ENCODE results near the gene PTPRN2.

The PTPRN2 gene

DNA sequence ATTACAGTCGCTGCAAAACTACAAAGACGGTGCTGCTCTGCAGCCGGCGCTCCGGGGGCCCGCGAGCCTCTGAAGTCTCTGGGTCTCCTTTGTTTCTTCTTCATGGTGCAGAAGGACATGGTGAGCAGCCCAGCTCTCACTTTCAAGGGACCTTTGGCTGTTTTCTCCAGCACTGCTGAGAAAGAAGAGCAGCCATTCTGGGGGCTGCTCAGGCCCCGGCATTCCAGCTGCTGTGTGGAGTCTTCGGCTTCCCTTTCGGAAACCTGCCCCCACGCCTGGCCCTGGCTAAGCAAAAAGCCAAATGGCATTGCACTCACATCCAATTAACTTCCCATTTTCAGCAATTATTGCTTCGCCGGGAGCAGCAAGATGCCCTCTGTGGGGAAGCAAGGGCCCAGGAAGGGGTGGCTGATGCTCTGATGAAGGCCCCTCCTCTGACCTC lies 555.7 kb downstream of the PTPRN2 start:
- DNase-seq, result no peak

DNA sequence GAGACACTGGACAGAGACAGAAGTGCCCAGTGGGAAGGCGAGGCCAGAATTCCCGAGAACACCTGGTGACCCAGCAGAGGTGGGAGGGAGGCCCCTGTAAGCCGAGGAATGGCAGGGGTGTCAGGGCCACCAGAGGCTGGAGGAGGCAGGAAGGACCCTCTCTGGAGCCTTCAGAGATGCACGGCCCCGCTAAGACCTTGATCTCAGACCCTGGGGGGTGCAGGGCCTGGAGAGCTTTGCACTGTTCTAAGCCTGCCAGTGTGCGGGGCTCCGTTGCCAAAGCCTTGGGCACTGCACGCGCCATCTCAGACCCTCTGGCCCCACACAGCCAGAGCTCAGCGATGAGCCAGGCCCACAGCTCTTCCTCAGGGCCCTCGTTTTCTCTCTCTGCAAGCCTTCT lies 557.1 kb downstream of the PTPRN2 start:
- DNase-seq, result no peak

DNA sequence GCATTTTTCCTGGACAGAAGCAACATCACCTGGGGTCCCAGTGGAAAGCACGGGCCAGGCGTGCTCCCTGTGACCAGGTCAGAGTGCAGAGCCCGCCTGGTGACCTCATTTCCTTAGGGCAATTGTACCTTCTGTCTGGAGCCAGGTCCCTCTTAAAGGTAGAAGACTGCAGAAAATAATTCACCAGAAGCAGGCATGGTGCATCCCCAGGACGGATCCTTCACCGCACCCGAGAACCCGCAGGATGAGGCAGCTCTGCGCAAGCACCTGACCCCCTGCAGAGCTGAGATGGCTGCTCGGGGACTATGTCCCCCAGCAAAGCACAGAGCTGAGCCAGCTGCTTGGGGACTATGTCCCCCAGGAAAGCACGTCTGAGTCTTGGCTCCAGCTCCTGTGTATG lies 557.6 kb downstream of the PTPRN2 start:
- no peak for DNase-seq

DNA sequence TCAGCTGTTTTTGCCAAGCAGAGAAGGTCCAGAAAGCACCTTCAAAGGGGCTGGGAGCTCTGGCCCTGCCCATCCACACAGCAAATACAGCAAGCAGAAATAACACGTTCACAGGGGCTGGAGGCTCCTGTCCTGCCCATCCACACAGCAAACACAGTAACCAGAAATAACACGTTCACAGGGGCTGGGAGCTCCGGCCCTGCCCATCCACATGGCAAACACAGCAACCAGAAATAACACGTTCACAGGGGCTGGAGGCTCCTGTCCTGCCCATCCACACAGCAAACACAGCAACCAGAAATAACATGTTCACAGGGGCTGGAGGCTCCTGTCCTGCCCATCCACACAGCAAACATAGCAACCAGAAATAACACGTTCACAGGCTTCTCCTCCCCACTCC lies 558.1 kb downstream of the PTPRN2 start:
- DNase-seq, result no peak

DNA sequence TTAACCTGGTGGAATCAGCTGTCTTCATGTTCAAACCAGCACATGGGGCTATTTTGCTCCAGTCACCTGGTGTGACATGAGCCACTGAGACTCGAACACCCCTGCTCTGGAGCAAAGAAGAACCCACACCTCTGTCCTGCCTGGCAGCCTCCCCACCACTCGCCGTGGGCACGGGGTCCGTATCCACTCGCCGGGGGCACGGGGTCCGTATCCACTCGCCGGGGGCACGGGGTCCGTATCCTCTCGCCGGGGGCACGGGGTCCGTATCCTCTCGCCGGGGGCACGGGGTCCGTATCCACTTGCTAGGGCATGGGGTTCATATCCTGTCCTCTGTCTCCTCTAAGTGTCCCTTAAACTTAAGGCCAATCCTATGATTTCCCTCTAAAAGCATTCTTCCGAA lies 558.7 kb downstream of the PTPRN2 start:
- no peak for DNase-seq

DNA sequence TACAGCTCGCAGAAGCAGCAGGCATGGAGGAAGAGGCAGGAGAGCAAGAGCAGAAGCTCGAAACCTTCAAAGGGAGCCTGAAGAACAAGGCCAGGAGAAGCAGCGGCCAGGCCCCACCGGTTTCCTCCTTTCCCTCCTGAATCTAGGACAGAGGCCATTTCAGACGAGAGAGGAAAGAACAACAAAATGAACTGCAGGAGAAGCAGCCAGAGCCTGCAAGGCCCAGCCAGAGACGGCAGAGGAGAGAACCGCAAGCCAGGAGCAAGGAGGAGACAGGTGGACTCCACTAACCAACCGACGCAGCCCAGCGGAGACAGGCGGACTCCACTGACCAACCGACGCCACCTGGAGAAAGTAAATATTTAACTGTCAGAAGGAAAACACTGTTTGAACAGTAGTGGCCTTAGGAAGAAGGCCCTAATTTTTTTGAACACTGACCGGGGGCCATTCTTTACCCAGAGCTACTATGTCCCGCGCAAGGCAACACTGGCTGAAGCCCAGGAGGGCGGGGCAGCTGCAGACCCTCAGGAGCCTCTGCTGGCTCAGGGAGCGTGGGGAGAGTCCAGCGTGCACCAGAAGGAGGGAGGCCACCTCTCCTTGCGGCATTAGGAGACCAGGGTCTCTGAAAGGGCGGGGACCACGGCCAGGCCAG lies 559.2 kb downstream of the PTPRN2 start:
- DNase-seq, result peak; percentile 75

DNA sequence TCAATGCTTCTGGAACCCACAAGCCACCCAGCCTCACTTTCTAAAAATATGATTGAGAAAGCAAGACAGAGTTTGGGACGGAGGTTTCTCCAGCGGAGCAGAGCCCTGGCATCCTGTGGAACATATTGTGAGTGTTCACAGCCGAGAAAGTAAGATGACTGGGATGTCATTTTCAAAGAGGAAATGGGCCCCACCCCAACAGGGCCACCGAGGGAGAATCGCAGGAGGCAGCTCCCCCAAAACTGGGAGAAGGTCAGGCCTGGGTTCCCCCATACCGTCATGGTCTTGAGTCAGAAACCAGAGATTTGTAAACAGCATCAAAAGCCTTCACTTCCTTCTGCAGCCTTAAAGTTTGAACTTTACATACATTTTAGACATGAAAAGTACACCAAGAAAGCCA lies 560.0 kb downstream of the PTPRN2 start:
- DNase-seq, result no peak

DNA sequence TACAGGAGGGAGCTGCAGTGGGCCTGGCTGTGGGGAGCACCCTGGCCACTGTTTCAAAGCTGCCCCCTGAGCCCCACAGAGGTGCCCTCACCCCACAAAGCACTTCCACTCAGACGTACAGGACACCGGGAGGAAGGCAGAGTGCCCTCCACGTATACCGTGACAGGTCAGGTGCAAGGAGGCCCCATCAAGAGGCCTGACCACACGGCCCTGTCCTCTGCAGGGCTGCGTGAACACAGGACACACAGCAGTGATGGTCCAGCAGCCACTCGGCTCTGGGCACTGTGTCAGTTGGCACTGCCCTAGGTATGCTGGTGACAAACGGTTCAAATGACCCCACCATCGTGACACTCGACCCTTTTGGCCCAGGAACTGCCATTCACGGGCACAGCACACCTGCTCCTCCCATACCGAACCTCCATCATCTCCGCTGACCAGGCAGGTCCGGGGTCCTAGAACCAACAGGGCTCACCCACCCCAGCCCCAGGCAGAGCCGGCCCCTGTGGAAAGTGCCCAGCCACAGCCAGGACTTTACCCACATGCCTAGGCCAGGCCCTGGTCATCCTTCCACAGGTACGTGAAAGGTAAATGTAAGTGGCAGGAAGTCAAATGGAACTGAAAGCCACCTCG lies 560.9 kb downstream of the PTPRN2 start:
- DNase-seq, result no peak

DNA sequence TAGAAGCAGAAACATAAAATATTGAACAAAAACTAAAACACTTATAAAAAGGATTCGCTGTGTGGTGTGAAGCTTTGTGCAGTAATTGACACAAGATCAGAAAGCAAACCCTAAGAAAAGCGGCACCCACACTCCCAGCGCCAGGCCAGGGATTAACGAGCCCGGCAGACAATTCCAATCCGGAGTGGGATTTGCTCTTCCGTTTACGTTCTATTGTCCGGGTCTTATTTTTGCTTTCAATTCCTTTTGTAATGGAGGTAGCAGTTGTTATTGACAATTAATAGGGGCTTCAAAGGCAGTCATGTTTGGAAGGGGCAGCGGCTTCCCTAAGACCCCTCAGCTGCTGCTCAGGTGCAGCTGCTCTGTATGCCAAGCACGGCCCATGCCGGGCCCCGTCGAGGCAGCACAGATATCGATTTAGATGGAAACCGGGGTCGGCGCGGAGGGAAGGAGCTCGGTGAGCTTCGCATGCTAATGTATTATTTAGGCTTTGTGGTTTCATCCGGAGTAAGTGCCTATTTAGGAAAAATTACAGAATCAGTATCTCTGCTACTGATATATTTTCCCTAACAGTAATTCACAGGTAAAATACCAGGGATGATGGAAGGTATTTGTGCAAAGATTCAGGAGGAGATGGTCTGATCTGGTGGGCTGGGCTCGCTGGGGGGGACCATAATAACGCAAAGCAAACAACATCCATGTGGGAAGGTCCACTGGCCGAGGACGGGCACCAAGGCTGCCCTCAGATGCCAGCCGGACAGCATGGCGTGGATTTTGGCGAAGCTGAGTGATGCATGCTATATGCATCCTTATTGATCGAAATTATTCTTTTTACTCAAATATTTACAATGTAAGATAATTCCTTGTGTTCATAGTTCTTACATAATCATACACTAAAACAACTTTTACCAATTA lies 561.7 kb downstream of the PTPRN2 start:
- no peak for DNase-seq

DNA sequence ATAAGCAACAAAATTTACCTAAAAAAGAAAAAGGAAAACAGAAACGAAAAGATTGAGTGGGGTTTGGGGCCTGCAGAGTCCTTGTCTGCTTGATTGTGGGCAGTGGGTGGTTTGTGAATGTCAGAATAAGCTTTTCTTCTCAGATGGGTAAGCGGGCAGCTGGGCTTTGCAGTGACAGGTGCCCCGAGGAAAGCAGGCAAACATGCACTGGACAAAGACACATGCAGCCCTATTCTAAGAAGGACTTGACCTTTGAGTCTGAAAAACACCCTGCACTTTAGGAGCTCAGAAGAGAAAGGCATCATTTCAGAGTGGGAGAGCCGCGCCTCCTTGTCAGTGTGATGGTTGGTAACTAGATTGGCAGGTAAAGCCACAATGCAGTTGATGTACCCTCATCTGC lies 562.7 kb downstream of the PTPRN2 start:
- peak; percentile 16 for DNase-seq

DNA sequence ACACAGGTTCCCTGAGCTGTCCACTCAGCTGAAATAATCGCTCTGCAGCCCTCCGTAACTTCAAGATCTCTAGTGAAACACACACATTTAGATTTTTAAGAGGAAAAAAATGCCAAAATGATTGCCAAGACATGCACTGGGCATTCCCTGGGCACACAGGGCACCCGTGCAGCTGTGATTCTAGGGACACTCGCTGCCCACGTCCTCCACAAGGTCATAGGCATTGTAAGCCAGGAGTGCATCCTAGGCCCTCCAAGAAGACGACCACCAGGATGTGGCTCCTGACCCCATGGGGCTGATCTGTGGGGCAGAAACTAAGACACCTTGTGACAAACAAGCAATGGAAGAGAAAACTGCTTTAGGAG lies 563.3 kb downstream of the PTPRN2 start:
- no peak for DNase-seq

DNA sequence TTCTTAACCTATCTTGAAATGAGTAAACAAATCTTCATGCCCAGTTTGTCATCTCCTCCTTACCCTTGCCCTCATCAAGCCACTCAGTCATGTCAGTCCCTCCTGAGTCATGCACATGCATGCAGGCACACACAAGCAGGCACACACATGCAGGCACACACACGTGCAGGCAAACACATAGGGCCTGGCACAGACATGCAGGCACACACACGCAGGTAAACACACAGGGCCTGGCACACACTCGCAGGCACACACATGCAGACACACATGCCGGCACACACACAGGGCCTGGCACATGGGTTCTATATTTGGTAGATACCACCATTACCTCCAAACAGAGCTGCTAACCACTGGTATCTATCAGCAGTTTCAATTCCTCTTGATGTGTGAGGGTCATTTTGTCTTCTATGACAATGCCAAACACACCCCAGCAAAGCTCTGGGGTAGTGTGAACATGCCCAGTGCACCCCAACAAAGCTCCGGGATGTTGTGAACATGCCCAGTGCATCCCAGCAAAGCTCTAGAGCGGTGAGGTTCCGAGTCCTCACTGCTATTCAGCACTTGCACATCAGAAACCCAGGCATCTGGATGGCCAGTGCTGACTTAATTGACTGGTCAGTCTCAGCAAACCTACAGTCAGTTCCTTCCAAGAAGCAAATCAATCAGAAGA lies 563.8 kb downstream of the PTPRN2 start:
- no peak for DNase-seq

DNA sequence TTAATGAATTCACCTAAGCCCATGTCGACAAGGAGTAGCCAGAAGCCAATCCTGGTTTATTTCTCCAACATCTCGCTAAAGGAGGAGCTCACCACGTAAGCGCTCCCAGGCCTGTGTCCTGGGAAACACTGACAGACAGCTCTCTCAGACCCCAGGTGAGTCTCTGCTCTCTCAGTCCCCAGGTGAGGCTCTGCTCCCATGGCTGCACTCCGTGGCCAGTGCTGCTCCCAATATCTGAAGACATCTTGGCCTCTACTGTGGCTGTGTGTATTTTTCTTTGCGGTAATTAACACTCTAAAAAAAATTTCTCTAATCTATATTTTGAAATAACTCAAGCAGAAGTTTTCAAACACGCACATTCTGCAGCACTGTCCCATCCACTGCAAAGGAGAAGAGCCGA lies 564.5 kb downstream of the PTPRN2 start:
- no peak for DNase-seq

DNA sequence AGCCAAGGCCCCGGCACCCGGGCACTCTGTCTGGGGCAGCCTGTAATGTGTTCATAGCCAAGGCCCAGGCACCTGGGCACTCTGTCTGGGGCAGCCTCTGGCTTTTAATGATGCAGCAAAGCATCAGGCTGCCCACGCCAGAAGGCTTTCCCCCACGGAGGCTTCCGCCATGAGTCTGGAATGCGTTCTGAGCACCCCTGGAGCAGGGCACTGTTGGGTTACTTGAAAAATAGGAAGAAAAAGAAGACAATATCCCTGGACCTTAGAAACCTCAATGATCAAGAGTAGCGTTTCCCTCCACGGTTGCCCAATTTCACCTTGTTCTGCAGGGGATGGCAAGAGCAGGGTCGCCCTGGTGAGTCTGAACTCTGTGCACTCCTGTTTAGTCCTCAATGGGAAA lies 565.0 kb downstream of the PTPRN2 start:
- DNase-seq, result no peak

DNA sequence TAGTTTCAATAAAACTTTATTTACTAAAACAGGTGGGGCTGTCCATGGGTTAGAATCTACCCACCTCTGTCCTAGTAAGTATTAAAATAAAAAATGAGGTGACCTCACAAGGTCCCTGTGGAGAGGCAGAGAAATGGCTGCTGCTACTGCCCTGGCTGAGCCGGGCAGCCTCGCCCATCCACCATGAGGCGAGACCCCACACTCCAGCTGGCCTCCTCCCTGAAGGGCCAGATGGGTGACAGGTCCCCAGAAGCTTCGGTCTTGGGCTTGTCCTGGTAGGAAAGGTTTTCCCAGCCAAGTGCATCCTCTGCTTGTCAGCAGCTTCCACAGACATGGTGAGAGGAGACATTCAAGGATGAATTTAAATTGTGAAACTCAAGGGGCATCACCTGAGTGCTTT lies 565.8 kb downstream of the PTPRN2 start:
- DNase-seq, result no peak

DNA sequence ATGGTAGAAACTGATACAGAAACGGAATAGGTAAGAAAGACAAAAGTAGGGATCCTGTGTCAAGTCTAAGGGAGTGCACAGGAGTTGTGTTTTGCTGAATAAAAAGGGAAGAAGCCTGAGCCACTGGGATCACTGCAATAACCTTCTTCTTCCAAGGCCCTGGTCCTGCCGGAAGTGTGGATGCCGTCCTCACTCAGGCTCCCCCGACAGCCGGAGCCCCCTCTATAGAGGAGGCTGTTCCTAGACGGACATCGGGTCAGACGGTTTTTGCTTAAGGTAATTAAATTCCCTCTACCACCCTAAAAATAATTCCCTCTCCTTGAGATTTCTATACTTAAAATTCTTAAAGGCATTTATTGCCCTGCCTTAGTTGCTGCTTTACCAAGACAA lies 566.9 kb downstream of the PTPRN2 start:
- DNase-seq, result no peak

DNA sequence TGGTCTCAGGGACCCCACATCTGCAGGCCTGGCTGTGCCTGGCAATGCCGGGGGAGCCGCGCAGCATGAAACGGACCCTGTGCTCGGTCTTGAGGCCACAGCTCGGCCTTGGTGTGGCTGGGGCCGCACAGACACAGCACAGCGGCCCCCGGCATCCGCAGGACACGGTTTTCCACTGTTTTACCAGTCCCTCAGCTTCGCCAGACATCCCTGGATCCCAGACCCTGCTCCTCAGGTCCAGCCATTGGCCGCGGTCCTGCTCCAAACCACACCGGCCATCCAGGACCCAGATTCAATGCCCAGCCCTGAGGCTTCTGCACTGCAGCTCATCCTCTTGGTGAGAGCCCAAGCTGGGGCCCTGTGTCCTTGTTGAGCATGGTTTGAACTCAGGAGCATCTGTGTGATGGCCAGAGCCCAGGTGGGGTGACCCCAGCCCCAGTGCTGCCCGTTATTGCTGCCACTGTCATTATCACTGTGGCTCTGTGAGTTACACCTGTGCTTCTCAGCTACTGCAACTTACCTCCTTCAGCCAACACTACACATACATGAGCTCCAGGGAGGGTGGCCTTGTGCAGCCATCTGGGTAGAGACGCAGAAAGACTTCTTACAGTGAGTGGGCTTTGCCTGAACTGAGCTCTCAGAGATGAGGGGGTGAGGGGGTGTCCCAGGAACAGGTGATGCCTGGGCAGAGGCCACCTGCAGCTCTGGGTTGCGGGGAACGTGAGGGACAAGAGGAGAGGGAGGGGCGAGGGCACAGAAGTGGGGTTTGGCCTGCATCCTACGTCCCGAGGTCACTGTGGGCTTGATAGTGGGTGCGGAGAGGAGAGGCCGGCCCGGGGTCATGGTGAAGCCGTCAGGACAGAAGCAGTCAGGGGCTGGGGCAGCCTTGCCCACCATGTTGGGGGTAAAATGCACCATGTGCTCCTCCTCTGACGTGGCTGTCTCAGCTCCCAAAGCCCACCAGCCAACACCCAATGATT lies 567.6 kb downstream of the PTPRN2 start:
- no peak for DNase-seq

DNA sequence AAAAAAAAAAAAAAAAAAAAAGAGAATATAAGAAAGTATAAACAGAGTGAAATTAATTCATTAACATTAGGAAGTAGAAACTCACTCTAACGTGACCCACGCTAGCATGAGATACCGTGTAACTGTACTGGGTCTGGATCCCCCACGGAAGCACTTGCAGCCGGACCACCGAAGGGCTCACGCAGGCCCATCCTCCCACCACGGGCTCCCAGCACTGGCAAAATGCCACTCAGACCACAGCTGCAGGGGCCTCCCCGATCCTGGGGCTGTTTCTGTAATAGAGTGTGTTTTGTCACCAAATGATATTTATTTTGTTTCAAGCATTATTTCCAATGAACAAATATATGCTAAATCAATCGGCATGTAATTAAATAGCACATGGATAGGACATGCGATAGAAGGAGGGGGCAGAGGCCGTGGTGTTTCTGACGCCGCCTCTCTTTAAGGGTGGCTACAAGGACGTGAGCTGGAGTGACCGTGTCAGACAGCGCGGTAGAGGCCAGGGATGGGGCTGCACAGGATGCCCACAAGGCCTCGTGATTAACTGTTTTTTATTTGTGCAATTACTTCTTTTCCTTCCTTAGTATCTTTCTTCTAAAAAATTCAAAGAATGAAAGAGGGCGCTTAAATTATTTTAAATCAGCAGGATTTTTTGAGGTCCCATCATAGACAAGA lies 568.5 kb downstream of the PTPRN2 start:
- DNase-seq, result no peak

DNA sequence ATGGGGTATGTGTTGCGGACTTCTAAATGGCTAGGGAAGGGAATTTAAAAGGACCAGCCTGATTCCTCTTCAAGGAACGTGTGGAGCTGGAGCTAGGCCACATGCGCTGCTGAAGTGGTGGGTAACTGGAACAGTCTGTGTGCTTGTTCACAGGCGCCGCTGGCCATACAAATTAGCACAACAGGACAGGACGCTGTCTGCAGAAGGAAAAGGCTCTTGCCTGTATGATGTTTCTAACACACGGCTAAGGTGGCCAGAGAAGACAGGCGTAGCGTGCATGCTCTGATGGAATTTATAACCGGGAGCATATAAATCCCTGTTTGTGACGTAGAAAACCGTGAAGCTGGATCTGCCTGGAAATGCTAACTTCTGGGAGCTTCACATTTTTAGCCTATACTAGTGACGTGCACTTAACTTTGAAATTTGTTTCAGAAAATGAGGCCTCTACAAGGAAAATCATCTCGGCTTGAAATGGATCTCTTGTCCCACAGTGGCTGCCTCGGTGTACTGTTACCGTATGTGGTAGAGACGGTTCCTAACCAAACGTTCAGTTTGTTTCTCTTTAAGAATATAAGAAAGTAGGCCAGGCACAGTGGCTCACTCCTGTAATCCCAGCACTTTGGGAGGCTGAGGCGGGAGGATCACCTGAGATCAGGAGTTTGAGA lies 569.4 kb downstream of the PTPRN2 start:
- no peak for DNase-seq

DNA sequence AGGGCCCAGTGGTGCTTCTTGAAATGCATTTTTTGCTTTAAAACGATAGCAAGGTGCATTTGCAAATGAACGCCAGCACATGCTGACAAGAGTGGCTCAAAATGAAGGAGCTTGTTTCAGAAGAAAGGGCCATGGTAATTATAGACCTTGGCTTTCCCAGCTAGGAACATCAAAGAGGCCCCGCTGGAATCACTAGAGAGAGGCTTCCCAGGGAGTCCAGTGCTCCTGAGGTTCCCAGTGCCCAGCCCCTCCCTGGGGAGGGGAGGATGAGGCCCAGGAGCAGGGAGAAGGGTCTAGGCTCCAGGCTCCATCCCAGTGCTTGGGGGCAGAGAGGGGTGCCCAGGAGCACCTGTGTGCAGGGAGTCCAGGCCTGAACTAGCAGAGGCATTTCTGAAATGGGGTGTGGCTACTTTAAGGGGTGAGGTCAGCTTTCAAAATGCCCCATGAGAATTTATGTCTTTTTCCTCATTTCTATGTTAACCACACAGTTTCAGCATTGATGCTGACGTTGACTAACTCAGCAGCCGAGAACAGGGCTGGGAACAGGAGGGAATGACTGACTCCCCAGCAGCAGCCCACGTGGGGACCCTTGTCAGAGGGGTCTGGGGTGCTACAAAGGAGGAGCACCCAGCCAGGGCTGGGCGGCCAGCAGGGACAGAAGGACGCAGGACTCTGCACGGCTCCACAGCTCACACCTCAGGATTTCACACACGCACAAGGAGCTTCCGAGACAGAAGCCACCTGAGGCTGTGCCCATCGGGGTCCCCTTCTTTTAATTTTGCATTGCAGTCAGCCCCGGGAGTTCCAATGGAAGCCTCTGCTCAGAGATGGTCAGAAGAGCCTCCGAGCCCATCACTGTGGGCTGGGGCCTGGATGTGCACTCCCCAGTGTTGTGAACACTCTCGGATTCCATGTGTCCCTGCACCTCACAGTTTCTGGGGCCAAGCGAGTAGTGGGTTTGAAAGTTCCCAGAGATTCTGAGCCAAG lies 570.2 kb downstream of the PTPRN2 start:
- no peak for DNase-seq
